ENCODE measurements around the gene BBS7. TPM values are rescaled to one million over a fixed set of nuclear protein-coding genes. Genes with fewer than 3 reads are reported as not detected.
A peak's percentile ranks its signal among the peaks of the same experiment; 100 is the strongest.

The BBS7 gene
- total and polyA plus RNA-seq, 2 of the 13 experiments (the other 11 are each of a cell fraction or from before 2014, with no cell fraction given), result 9.0 to 15.7 TPM

DNA sequence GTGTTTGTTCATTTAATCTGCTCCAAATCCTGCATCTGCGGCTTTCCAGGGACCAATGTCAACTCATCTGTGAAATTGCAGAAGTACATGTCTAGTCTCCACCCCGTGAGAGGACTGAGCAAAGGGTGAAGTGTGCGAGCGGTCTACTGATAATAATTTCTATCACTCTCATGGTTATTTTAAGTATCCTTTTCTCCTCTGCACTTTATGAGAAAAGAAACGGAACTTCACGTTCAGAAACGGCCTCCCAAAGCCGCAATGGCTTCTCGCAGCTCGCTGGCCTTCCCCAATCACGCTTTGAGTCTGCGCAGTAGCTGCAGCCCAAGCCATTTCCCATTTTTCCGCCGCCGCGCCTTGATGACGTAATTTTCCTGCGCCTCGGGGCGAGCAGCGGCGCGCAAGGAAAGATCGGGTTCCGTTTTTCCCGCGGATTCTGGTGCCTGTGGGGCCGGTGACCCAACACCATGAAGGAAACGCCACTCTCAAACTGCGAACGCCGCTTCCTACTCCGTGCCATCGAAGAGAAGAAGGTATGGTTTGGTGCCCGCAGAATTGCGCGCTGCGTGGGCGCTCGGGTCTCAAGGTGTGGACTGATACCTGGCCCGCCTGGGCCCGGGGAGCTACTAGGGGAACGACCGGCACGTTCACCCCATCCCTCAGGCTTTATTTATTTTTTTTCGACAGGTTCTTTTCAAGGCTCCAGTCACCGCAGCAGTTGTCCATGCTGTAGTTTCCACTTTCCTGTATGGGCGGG, 69.1 kb downstream of the BBS7 start, which contains the start of gene EXOSC9 (continued):
- TF ChIP-seq ARID5B (CRISPR knock-in tag; IDR thresholded peaks at IDR 0.05) (peak; percentile 46; the same call in 1 of the 2 replicates), MTF1 (CRISPR knock-in tag; IDR thresholded peaks at IDR 0.05) (0 out of 2 replicates have a peak, but pooled peaks have one; percentile 31), ZNF235 (CRISPR knock-in tag; IDR thresholded peaks at IDR 0.05; ENCODE audit: borderline replicate concordance) (no peak), NKX3-1 (CRISPR knock-in tag; IDR thresholded peaks at IDR 0.05) (peak; percentile 89; the same call in 1 of the 2 replicates), ZNF3 (CRISPR knock-in tag; IDR thresholded peaks at IDR 0.05) (no peak), ZNF761 (CRISPR knock-in tag; conservative IDR thresholded peaks at IDR 0.05) (0 out of 2 replicates have a peak, but pooled peaks have one; percentile 60), ZBTB25 (CRISPR knock-in tag; IDR thresholded peaks at IDR 0.05) (no peak; the same call in none of the 2 replicates), FOXJ3 (CRISPR knock-in tag; IDR thresholded peaks at IDR 0.05; ENCODE audit: borderline replicate concordance) (0 out of 2 replicates have a peak, but pooled peaks have one; percentile 70)
- TF ChIP-seq, protein P1, sequence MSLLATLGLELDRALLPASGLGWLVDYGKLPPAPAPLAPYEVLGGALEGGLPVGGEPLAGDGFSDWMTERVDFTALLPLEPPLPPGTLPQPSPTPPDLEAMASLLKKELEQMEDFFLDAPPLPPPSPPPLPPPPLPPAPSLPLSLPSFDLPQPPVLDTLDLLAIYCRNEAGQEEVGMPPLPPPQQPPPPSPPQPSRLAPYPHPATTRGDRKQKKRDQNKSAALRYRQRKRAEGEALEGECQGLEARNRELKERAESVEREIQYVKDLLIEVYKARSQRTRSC (CRISPR knock-in tag; IDR thresholded peaks at IDR 0.05; ENCODE audit: low read depth), result no peak

Data from HepG2 (cell line).